Measurements from ENCODE around the gene SGSM1.

SGSM1 gene

DNA sequence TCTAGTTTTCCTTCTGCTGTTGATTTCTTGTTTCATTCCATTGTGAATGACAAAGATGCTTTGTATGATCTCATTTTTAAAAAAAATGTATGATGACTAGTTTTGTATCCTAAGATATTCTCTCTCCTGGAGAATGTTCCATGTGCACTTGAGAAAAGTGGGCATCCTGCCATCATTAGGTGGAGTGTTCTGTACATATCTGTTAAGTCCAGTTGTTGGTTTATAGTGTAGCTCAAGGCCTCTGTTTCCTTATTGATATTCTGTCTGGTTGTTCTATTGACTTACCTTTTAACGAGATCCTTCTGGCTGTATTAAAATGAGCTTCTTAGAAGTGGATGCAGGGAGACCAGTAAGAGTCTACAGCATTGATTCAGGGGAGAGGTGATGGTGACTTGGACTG is 35.2 kb downstream of the SGSM1 start:
- no peak for DNase-seq

GRCh38 chr22:24843048-24843447 is 37.0 kb downstream of the SGSM1 start:
- no peak for DNase-seq

GRCh38 chr22:24845041-24845898 is 39.3 kb downstream of the SGSM1 start:
- DNase-seq, result peak; percentile 69

DNA sequence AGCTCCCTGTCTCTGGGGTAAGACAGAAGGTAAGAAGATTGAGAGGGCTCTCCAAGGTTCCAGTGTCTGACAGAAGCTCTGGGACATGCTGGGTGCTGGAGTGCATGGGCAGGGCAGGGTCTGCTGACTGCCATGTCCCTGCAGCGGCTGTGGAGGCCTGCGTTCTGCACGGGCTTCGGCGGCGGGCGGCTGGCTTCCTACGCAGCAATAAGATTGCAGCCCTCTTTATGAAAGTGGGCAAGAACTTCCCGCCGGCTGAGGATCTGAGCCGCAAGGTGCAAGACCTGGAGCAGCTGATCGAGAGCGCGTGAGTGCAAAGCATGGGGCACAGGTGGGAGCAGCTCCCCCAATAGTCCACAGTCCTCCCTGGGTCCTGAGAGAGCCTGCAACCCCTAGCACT is 41.5 kb downstream of the SGSM1 start:
- no peak for DNase-seq

DNA sequence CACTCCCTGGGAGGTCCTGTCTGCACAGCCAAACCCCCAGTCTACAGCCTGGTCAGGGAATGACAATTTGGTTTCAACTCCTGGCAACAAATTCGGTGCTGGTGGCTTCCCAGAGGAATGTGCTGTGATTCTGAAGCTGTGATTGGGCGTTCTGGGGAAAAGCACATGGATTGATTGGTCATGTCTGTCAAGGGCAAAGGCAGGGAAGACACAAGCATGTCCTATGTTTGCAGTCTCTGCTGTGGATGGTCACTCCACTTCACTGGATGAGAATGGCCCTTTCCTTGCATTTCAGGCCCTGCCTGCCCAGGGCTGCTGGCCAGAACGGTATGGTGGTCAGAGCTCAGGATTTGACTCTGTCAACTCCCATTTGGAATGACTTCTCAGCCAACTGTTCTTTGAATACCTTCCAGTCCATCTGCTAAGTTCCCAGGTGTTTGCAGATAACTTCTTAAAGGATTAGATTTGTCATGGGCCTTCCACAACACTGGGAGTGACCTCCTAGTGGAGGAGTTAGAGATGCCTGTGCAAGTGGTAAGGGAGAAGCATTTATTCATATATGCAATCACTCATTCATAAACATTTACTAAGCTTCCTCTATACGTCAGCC is 42.7 kb downstream of the SGSM1 start:
- DNase-seq, result no peak

DNA sequence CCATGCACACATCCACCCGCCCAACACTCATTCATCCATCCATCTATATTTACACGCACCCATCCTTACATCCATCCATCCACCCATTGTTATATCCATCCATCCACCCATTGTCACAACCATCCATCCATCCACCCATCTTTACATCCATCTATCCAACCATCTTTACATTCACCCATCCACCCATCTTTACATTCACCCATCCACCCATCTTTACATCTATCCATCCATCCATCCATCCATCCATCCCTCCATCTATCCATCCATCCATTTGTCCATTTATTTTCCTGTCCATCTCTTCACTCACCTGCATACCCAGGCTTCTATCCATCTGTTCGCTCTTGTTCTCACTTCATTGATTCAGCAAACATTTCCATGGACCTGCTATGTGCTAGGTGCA is 49.8 kb downstream of the SGSM1 start:
- DNase-seq, result no peak

GRCh38 chr22:24857576-24857975 is 51.6 kb downstream of the SGSM1 start:
- no peak for DNase-seq

GRCh38 chr22:24859587-24859986 is 53.6 kb downstream of the SGSM1 start:
- no peak for DNase-seq

DNA sequence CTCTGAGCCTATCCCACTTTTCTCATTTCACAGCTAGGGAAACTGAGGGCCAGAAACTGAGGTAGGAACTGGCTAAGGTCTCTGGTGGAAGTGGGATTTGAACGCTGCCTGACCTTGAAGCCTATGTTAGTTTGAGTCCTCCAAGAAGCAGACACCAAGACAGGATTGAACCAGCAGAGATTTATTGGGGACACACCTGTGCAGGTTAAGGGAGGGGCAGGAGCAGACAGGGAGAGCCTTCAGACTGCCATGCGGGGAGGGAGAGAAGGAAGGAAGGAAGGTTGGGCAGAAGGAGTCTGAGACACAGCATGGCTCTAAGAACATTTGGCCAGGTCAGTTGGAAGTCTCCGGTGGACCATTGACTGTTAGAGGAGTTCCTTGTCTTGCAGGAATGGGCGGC is 59.5 kb downstream of the SGSM1 start:
- DNase-seq, result no peak

- DNase-seq, result peak; percentile 81
Measured at GRCh38 chr22:24867323-24868022, 61.5 kb downstream of the SGSM1 start.

- DNase-seq, result no peak
Measured at GRCh38 chr22:24868979-24869378, 63.0 kb downstream of the SGSM1 start.

GRCh38 chr22:24871611-24872205 is 65.7 kb downstream of the SGSM1 start:
- no peak for DNase-seq

- DNase-seq, result no peak
Measured at GRCh38 chr22:24873226-24873625, 67.2 kb downstream of the SGSM1 start.

DNA sequence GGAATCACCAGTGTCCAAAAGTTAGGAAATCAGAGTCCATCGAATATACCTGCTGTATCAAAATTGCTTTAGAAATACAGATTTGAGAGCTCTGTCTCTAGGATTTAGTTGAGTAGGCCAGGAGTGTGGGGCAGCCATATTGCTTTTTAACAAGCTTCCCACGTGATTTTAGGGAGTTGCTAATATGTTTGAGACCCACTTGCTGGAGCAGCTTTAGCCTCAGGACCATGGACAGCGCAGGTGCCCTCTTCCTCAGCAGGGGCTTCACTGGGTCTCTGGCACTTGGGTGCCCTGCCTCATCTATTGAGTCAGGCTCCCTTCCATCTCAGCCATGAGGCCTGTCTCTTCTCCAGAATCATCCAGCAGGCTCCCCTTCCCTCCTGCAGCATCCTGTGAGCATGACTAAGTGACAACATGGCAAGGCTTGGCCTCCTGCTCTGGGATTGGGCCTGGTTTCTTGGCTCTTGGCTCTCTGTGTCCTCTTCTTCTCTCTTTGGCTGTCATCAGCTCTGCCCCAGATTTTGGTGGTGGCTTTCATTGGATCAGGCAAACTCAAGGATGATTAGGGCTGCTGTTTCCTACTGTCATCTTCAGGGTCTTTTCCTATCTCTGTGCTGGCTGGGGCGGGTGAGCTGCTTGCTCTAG is 70.0 kb downstream of the SGSM1 start:
- no peak for DNase-seq

- no peak for DNase-seq
Measured at GRCh38 chr22:24876700-24877099, 70.7 kb downstream of the SGSM1 start.

DNA sequence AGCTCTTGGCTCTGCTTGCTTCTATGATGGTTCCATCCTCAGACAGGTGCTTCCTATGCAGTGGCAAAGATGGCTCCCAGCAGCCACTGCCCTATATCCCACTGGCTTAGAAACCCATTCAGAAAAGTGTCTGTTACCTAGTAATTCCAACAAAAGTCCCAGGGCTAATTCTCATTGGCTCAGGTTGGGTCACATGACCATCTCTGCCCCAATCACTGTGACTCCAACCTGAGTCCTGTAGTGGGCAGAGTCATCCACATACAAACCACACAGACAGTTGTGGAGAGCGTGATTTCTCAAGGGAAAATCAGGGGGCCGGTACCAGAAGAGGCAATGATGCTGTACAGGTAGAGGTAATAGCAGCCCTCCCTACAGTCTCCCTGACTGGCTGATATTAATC is 73.0 kb downstream of the SGSM1 start:
- DNase-seq, result no peak

- DNase-seq, result peak; percentile 12
Measured at GRCh38 chr22:24883432-24883831, 77.4 kb downstream of the SGSM1 start.

DNA sequence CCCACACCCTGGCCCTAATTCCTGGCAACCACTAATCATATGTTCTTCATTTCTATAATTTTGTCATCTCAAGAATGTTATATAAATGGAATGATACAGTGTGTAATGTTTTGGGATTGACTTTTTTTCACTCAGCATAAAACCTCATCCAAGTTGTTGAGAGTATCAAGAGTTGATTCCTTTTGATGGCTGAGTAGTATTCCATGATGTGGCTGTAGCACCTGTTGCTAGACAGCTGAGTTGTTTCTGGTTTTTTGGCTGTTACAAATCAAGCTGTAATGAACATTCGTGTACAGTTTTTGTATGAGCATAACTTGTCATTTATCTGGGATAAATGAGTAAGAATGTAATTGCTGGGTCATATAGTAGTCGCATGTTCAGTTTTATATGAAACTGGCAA is 81.2 kb downstream of the SGSM1 start:
- DNase-seq, result no peak

GRCh38 chr22:24893341-24894070 is 87.5 kb downstream of the SGSM1 start:
- no peak for DNase-seq

DNA sequence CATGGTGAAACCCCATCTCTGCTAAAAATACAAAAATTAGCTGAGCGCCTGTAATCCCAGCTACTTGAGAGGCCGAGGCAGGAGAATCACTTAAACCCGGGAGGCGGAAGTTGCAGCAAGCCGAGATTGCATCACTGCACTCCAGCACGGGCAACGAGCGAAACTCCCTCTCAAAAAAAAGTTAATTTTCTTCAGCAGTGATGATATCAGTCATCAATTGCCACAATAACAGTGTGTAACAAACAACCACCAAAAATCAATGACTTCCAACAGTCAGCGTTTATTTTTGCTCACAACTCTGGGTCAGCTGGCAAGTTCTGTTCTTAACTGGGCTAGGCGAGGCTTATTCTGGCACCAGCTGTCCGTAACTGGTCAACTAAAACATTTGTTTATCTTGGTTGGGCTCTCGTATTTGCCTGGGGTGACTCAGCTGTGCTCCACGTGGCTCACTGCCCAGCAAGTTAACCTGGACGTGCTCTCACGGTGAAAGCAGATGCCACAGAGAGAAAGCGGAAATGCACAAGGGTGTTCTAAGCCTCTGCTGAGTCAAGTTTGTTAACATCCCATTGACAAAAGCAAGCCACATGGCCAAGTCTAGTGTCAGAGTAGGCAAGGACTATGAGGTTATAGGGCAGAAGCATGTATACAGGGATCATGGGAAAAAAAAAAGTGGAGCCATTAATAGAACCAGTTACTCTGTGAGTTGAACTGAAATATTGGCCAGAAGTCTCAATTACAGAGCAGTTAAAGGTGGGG is 88.4 kb downstream of the SGSM1 start:
- peak; percentile 24 for DNase-seq

GRCh38 chr22:24894998-24895397 is 89.0 kb downstream of the SGSM1 start:
- DNase-seq, result no peak

- no peak for DNase-seq
Measured at GRCh38 chr22:24901448-24901847, 95.4 kb downstream of the SGSM1 start.

Measured in suppressor macrophage treated with lipopolysaccharide for 4 hours (primary cell).